AG10803 (cell line): ENCODE measurements around the gene CABP4.

Experiments used
- DNase-seq: peaks from one replicate; pipeline ENCODE4 v3.0.0; 2010; ENCODE audit warnings: low read depth
- H3K4me3 ChIP-seq: 2 replicates; pipeline ENCODE4 v1.5.1; 2011; ENCODE audit warnings: mild to moderate bottlenecking, low read length, control low read depth
- CTCF ChIP-seq: conservative IDR thresholded peaks from 2 replicates; pipeline ENCODE4 v1.5.1; 2011; ENCODE audit warnings: mild to moderate bottlenecking, low read length, control low read depth, inconsistent platforms

CABP4 gene

GRCh38 chr11:67493548-67494370 lies 38.6 kb downstream of the CABP4 start:
- no peak for DNase-seq
- no peak for TF ChIP-seq CTCF
- H3K4me3 ChIP-seq = no peak overlapping the region

- TF ChIP-seq CTCF = no peak
- DNase-seq = no peak
- no peak overlapping the region for H3K4me3 ChIP-seq
These were observed 39.4 kb downstream of the CABP4 start for GRCh38 chr11:67494371-67495233.

- DNase-seq = no peak
- no peak for TF ChIP-seq CTCF
- no peak overlapping the region for H3K4me3 ChIP-seq
These were observed 40.3 kb downstream of the CABP4 start for GRCh38 chr11:67495234-67496005.

GRCh38 chr11:67496113-67496512 lies 41.0 kb downstream of the CABP4 start:
- DNase-seq = no peak
- no peak for TF ChIP-seq CTCF
- H3K4me3 ChIP-seq = no peak overlapping the region

- DNase-seq = no peak
- TF ChIP-seq CTCF = no peak
- H3K4me3 ChIP-seq = no peak overlapping the region
These were observed 42.6 kb downstream of the CABP4 start for GRCh38 chr11:67497656-67498291.

GRCh38 chr11:67498544-67498972 lies 43.4 kb downstream of the CABP4 start:
- H3K4me3 ChIP-seq = no peak overlapping the region
- no peak for DNase-seq
- TF ChIP-seq CTCF = no peak
